Measurements from ENCODE around the gene TBPL2. TPM values are rescaled to one million over a fixed set of nuclear protein-coding genes. Genes with fewer than 3 reads are reported as not detected.
"Not testable (repeated sequence)": the region's sequence is repeated elsewhere in the genome, so short reads cannot be mapped to it uniquely, and the experiment has no call there.

TBPL2 gene
- total RNA-seq, 2 donors from 2014 or later: 0.12 TPM; not detected in 1

DNA sequence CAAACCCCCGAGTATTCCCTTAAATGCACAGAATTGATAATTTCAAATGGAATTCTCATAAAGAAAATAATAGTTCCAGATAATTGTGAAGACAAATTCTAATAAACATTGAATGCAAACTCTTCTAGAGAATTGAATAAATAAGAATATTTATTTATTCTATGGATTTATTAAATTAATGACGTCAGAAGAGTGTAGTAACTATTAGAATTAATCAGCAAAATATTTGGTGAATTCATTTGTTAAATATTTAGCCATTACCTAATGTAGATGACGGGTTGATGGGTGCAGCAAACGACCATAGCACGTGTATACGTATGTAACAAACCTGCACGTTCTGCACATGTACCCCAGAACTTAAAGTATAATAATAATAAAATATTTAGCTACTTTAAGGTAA, 33.4 kb upstream of the TBPL2 start:
- H3K36me3 ChIP-seq: no peaks in the 10 kb centered on the region
- H3K27me3 ChIP-seq: no peaks in the 10 kb centered on the region
- no peak overlapping the region for H3K9ac ChIP-seq (ENCODE audit: low read depth in 2 of 2, low read length in 2 of 2)
- H3K9me3 ChIP-seq: no peaks in the 10 kb centered on the region
- DNase-seq: no peak
- TF ChIP-seq, protein P1, sequence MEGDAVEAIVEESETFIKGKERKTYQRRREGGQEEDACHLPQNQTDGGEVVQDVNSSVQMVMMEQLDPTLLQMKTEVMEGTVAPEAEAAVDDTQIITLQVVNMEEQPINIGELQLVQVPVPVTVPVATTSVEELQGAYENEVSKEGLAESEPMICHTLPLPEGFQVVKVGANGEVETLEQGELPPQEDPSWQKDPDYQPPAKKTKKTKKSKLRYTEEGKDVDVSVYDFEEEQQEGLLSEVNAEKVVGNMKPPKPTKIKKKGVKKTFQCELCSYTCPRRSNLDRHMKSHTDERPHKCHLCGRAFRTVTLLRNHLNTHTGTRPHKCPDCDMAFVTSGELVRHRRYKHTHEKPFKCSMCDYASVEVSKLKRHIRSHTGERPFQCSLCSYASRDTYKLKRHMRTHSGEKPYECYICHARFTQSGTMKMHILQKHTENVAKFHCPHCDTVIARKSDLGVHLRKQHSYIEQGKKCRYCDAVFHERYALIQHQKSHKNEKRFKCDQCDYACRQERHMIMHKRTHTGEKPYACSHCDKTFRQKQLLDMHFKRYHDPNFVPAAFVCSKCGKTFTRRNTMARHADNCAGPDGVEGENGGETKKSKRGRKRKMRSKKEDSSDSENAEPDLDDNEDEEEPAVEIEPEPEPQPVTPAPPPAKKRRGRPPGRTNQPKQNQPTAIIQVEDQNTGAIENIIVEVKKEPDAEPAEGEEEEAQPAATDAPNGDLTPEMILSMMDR (IDR thresholded peaks at IDR 0.05): no peak
- no peak overlapping the region for H3K4me3 ChIP-seq
- H3K27ac ChIP-seq: no peak overlapping the region
- intact Hi-C loops (cut with DNase I): no loop called here
- H3K4me1 ChIP-seq: no peaks in the 10 kb centered on the region

DNA sequence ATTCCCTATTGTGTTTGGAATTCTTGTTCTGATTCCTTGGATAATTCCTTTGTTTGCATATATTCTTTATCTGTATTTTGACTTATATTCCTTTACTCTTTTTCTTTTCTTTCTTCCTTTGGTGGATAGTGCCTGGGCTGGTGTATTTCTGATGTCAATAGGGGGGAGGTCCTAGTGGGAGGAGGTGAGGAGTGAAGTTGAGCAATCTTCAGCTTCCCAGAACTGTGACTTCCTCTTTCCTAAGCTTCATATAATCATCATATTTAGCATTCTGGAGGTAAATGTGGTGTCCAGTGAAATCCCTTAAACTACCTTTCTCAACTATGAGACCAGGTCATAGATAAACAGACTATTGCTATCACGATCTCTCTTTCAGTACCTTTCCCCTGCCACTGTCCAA, 29.6 kb upstream of the TBPL2 start:
- no peaks in the 10 kb centered on the region for H3K27me3 ChIP-seq
- intact Hi-C loops (cut with DNase I): no loop called here

DNA sequence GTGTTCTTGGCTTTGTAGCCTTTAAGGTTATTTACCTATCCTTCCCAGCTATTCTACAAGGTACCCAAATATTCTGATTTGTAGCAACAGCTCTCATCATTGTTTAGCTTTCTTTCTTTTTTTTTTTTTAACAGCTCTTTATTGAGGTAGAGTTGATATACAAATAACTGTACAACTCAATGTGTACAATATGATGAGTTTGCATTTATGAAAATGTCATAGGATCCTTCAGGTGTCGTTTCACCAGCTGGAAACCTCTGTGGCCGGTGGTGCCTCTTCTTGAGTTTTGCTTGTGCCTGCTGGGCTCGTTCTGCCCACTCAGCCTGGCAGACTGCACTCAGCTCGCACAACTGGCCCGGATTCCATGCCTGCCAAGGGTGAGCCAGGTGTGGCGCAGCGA, 26.9 kb upstream of the TBPL2 start:
- no peaks in the 10 kb centered on the region for H3K4me1 ChIP-seq
- DNase-seq: no peak
- H3K9me3 ChIP-seq: no peaks in the 10 kb centered on the region
- no peaks in the 10 kb centered on the region for H3K27me3 ChIP-seq
- no peak overlapping the region for H3K4me3 ChIP-seq
- H3K36me3 ChIP-seq: no peaks in the 10 kb centered on the region
- intact Hi-C loops (cut with DNase I): loop anchor here (10.0 kb wide), 1 partner anchor 107 kb away; no protein-coding TSS in a partner anchor
- H3K9ac ChIP-seq (ENCODE audit: low read depth in 2 of 2, low read length in 2 of 2): no peak overlapping the region
- TF ChIP-seq, protein P1 (IDR thresholded peaks at IDR 0.05): no peak
- no peak overlapping the region for H3K27ac ChIP-seq

More for the DNA sequence above, 29.6 kb upstream of the TBPL2 start:
- TF ChIP-seq, protein P1 (IDR thresholded peaks at IDR 0.05): no peak
- Histone ChIP-seq H3K9ac (ENCODE audit: low read depth in 2 of 2, low read length in 2 of 2) (no peak overlapping the region), H3K27ac (no peak overlapping the region), H3K36me3 (no peaks in the 10 kb centered on the region), H3K4me3 (no peak overlapping the region), H3K4me1 (no peaks in the 10 kb centered on the region), H3K9me3 (no peaks in the 10 kb centered on the region)
- DNase-seq: no peak

DNA sequence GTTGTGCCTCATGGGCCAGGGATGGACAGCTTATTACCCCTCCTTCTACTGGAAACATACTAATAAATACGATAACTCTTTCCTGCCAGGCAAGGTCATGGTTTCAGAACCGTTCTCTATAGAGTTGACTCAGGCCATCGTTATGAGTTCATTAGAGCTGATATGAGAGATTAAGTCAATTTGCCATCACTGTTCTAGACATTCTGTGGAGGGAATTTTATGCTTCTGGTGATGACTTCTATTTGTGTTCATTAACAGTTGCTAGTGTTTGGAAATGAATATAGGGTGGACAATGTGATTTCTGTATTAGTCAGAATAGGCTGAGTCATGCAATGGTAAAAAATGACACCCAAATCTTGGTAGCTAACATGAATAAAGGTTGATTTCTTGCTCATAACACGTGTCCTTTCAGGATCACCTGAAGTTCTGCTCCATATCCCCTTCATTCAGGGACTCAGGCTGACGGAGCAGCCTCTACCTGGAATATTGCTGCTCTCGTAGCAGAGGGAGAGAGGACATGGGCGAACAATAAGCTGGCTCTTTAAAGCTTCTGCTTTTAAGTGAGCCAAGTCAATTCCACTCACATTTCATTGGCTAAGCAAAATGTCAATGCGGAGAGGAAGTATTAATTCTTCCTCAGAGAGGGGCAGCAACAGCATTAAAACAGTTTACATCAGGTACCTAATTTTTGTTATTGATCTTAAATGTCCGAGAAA, 18.5 kb upstream of the TBPL2 start:
- TF ChIP-seq, protein P1 (IDR thresholded peaks at IDR 0.05): no peak
- Histone ChIP-seq H3K27me3 (no peaks in the 10 kb centered on the region), H3K36me3 (no peaks in the 10 kb centered on the region), H3K4me3 (no peak overlapping the region), H3K27ac (no peak overlapping the region), H3K9ac (ENCODE audit: low read depth in 2 of 2, low read length in 2 of 2) (no peak overlapping the region), H3K4me1 (no peaks in the 10 kb centered on the region), H3K9me3 (no peaks in the 10 kb centered on the region)
- intact Hi-C loops (cut with DNase I): no loop called here
- no peak for DNase-seq

DNA sequence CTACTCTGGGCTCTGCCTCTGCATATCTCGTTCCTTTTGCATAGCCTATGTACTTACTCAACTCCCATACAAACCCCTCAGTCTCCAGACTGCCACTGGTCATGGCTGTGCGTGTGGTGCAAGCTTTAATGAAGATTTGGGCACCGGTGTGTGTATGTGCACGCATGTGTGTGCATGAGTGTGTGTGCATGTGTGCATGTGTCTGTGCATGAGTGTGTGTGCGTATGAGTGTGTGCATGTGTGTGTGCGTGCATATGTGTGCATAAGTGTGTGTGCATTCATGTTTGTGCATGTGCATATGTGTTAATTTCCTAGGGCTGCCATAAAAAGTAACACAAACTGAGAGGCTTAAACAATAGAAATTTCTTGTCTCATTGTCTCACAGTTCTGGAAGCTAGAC, 17.1 kb upstream of the TBPL2 start:
- H3K4me3 ChIP-seq: no peak overlapping the region
- H3K36me3 ChIP-seq: no peaks in the 10 kb centered on the region
- no peak overlapping the region for H3K27ac ChIP-seq
- no peaks in the 10 kb centered on the region for H3K27me3 ChIP-seq
- intact Hi-C loops (cut with DNase I): no loop called here
- H3K9me3 ChIP-seq: no peaks in the 10 kb centered on the region
- no peak for DNase-seq
- TF ChIP-seq, protein P1 (IDR thresholded peaks at IDR 0.05): no peak
- H3K9ac ChIP-seq (ENCODE audit: low read depth in 2 of 2, low read length in 2 of 2): no peak overlapping the region
- no peaks in the 10 kb centered on the region for H3K4me1 ChIP-seq

DNA sequence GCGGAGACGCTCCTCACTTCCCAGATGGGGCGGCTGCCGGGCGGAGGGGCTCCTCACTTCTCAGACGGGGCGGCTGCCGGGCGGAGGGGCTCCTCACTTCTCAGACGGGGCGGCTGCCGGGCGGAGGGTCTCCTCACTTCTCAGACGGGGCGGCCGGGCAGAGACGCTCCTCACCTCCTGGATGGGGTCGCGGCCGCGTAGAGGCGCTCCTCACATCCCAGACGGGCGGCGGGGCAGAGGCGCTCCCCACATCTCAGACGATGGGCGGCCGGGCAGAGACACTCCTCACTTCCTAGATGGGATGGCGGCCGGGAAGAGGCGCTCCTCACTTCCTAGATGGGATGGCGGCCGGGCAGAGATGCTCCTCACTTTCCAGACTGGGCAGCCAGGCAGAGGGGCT, 16.0 kb upstream of the TBPL2 start:
- DNase-seq; H3K4me1 ChIP-seq; H3K9ac ChIP-seq (ENCODE audit: low read depth in 2 of 2, low read length in 2 of 2); H3K27me3 ChIP-seq; intact Hi-C loops (cut with DNase I); H3K4me3 ChIP-seq; H3K27ac ChIP-seq; H3K9me3 ChIP-seq; H3K36me3 ChIP-seq: not testable (repeated sequence)
